ENCODE data around the gene KPNA3. TPM values are rescaled to one million over a fixed set of nuclear protein-coding genes. Genes with fewer than 3 reads are reported as not detected.

KPNA3 gene
- 10 to 100 TPM; 28.9 to 31.3 TPM for total RNA-seq

DNA sequence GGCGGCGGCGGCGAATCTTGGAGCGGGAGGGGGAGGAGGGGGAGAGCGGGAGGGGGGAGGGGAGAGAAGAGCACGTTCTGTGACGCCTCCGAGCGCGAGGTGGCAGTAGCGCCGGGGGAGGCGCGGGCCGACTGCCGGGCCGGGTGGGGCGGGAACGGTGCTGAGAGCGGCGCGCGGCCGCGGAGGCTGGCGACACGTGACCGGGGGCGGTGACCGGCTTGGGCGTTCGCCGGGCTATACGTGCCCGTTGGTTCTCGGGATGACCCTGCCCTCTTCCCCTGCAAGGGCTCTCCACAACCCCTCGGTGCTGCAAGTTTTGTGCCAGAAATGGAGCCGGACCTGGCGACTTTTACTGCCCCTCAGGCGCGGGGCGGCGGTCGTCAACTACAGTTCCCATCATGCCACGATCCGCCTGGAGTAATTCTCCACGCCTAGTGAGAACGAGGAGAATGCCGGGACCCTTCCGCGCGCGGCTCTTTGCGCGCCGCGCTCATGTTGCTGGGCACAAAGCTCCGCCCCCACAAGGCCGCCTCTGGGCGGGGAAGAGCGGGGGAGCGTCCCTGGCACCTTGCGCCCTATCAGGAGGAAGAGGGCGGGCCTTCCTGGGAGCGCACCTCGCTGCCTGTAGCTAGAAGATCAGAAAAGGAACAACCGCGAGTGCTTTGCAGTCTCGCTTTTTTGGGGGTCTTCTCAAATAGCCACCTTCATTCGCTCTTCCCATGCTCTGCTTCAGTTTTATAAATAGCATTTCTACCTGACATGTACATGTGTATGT lies at the start of gene KPNA3:
Gene KPNA3, minus strand, starts transcription at position 133 of the 775 bp plus-strand sequence. CDS start 176 bp downstream, outside the sequence.
- H3K9ac ChIP-seq (ENCODE audit: low read depth in 2 of 2, low read length in 2 of 2): peak within 1 kb of the TSS; percentile 86 to 90
- peak within 1 kb of the TSS; percentile 87 for H3K4me3 ChIP-seq
- intact Hi-C loops (cut with DNase I): loop anchor here (5.0 kb wide), 1 partner anchor 105 kb away; no protein-coding TSS in a partner anchor
- peak; percentile 96 for DNase-seq
- TF ChIP-seq, protein P1, sequence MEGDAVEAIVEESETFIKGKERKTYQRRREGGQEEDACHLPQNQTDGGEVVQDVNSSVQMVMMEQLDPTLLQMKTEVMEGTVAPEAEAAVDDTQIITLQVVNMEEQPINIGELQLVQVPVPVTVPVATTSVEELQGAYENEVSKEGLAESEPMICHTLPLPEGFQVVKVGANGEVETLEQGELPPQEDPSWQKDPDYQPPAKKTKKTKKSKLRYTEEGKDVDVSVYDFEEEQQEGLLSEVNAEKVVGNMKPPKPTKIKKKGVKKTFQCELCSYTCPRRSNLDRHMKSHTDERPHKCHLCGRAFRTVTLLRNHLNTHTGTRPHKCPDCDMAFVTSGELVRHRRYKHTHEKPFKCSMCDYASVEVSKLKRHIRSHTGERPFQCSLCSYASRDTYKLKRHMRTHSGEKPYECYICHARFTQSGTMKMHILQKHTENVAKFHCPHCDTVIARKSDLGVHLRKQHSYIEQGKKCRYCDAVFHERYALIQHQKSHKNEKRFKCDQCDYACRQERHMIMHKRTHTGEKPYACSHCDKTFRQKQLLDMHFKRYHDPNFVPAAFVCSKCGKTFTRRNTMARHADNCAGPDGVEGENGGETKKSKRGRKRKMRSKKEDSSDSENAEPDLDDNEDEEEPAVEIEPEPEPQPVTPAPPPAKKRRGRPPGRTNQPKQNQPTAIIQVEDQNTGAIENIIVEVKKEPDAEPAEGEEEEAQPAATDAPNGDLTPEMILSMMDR (IDR thresholded peaks at IDR 0.05): no peak
- no peaks in the 10 kb centered on the region for H3K9me3 ChIP-seq
- H3K27me3 ChIP-seq: no peaks in the 10 kb centered on the region
- no peaks in the 10 kb centered on the region for H3K36me3 ChIP-seq
- H3K27ac ChIP-seq: peak within 1 kb of the TSS; percentile 92
- no peaks in the 10 kb centered on the region for H3K4me1 ChIP-seq

- Histone ChIP-seq H3K4me1 (no peaks in the 10 kb centered on the region), H3K27ac (no peak overlapping the region), H3K36me3 (no peaks in the 10 kb centered on the region), H3K4me3 (no peak overlapping the region), H3K9me3 (no peaks in the 10 kb centered on the region), H3K9ac (ENCODE audit: low read depth in 2 of 2, low read length in 2 of 2) (no peak overlapping the region), H3K27me3 (no peaks in the 10 kb centered on the region)
- DNase-seq: no peak
- TF ChIP-seq, protein P1 (IDR thresholded peaks at IDR 0.05): no peak
- intact Hi-C loops (cut with DNase I): no loop called here
These were observed 49.5 kb upstream of the KPNA3 start for GRCh38 chr13:49841964-49842363.

GRCh38 chr13:49840675-49841074 lies 48.2 kb upstream of the KPNA3 start:
- Histone ChIP-seq H3K4me1 (no peaks in the 10 kb centered on the region), H3K27me3 (no peaks in the 10 kb centered on the region), H3K36me3 (no peaks in the 10 kb centered on the region), H3K4me3 (no peak overlapping the region), H3K9me3 (no peaks in the 10 kb centered on the region), H3K9ac (ENCODE audit: low read depth in 2 of 2, low read length in 2 of 2) (no peak overlapping the region), H3K27ac (no peak overlapping the region)
- intact Hi-C loops (cut with DNase I): no loop called here
- TF ChIP-seq, protein P1 (IDR thresholded peaks at IDR 0.05): no peak
- no peak for DNase-seq

DNA sequence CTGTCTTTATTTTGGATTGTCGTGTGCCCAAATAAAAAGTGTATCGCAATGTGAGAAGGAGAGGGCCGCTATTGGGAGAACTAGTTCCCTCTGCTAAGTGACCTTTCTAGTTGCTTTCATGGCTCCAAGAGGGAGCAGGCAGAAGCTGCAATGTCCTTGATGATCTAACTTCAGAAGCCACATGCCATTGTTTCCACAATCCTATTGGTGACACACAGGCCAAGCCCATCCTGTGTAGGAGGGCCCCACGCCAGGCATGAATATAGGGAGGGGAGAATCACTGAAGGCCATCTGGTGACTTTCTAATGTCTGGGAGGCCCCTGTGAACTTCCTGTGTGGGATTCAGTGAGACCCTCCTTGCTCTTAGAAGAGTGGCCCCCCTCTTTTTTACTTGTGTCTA lies 47.8 kb upstream of the KPNA3 start:
- Histone ChIP-seq H3K4me3 (no peak overlapping the region), H3K4me1 (no peaks in the 10 kb centered on the region), H3K36me3 (no peaks in the 10 kb centered on the region), H3K9ac (ENCODE audit: low read depth in 2 of 2, low read length in 2 of 2) (no peak overlapping the region), H3K27ac (no peak overlapping the region), H3K9me3 (no peaks in the 10 kb centered on the region), H3K27me3 (no peaks in the 10 kb centered on the region)
- TF ChIP-seq, protein P1 (IDR thresholded peaks at IDR 0.05): no peak
- DNase-seq: no peak
- intact Hi-C loops (cut with DNase I): no loop called here

DNA sequence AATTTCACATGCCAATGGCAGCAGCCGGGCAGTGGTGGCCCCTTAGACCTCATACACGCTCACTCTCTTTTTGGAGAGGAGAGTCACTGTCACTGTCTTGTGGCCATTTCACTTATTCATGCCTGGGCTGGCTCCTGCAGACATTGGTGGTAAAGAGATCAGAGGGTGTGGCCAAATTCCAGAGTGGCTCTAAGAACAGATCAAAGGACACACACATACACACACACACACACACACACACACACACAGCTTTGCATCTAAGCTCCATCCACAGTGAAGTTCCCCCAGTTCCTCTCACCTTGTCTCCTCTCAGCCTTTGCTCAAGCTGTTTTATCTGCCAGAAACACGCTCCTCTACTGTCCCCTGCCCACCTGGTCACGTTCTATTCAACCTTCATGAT lies 46.5 kb upstream of the KPNA3 start:
- Histone ChIP-seq H3K4me1 (no peaks in the 10 kb centered on the region), H3K4me3 (no peak overlapping the region), H3K9me3 (no peaks in the 10 kb centered on the region), H3K27me3 (no peaks in the 10 kb centered on the region), H3K36me3 (no peaks in the 10 kb centered on the region), H3K27ac (no peak overlapping the region), H3K9ac (ENCODE audit: low read depth in 2 of 2, low read length in 2 of 2) (no peak overlapping the region)
- DNase-seq: no peak
- intact Hi-C loops (cut with DNase I): no loop called here
- TF ChIP-seq, protein P1 (IDR thresholded peaks at IDR 0.05): no peak
